ENCODE data around the gene SP3. TPM values are rescaled to one million over a fixed set of nuclear protein-coding genes. Genes with fewer than 3 reads are reported as not detected.
A peak's percentile ranks its signal among the peaks of the same experiment; 100 is the strongest.

SP3 gene
- total RNA-seq, 1 donor from 2014 or later: 119 TPM

DNA sequence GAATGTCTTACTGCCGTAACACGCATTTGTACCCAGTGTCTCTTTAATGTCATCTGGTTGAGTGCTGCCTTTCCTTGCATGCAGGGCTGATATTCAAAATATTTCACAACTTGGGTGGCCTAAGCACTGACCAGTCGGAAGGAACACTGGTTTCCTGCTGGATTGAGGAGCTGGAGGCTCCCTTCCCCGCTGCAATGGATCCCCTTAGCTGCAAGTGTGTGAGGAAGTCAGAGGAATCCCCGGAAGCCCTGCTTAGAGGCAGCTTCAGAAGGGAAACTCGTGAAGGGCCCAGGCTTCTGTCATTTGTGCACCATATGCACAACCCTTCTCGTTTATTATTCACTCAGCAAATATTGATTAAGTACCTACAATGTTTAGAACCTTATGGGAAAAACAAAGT is 33.2 kb upstream of the SP3 start:
- H3K4me1 ChIP-seq: peaks cover 23% of the 10 kb centered on the region
- TF ChIP-seq POLR2A (IDR thresholded peaks at IDR 0.05) (no peak), POLR2AphosphoS5 (IDR thresholded peaks at IDR 0.05; ENCODE audit: insufficient read depth in 1 of 2, low read depth in 1 of 2) (no peak)
- TF ChIP-seq, protein P1, sequence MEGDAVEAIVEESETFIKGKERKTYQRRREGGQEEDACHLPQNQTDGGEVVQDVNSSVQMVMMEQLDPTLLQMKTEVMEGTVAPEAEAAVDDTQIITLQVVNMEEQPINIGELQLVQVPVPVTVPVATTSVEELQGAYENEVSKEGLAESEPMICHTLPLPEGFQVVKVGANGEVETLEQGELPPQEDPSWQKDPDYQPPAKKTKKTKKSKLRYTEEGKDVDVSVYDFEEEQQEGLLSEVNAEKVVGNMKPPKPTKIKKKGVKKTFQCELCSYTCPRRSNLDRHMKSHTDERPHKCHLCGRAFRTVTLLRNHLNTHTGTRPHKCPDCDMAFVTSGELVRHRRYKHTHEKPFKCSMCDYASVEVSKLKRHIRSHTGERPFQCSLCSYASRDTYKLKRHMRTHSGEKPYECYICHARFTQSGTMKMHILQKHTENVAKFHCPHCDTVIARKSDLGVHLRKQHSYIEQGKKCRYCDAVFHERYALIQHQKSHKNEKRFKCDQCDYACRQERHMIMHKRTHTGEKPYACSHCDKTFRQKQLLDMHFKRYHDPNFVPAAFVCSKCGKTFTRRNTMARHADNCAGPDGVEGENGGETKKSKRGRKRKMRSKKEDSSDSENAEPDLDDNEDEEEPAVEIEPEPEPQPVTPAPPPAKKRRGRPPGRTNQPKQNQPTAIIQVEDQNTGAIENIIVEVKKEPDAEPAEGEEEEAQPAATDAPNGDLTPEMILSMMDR (IDR thresholded peaks at IDR 0.05): no peak
- no peaks in the 10 kb centered on the region for H3K36me3 ChIP-seq
- intact Hi-C loops (cut with DNase I): no loop called here
- no peaks in the 10 kb centered on the region for H3K9me3 ChIP-seq
- no peaks in the 10 kb centered on the region for H3K27me3 ChIP-seq
- no peak overlapping the region for H3K4me3 ChIP-seq
- no peak for DNase-seq (ENCODE audit: extremely low spot score in 2 of 2)
- peak overlapping the region; percentile 65 for H3K27ac ChIP-seq

DNA sequence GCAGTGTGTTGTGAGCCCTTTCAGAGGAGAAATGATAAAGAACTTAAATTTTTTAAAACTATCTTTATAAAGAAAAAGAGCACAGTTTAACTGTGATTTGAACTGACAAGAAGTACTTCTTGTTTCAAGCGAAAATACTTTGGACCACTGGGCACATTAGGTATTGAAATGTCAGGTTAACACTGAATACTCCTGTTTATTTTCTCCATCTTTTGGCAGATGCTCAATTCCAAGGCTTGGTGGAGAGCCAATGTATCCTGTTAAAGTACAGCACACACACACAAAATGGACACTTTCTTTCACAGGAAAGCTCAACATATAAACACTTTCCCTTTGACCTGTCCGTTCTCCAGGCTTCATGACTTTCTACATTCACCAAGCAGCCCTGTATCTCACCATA is 32.6 kb upstream of the SP3 start:
- Histone ChIP-seq H3K4me3 (no peak overlapping the region), H3K4me1 (peaks cover 24% of the 10 kb centered on the region), H3K27me3 (no peaks in the 10 kb centered on the region), H3K27ac (peak overlapping the region; percentile 65), H3K9me3 (no peaks in the 10 kb centered on the region), H3K36me3 (no peaks in the 10 kb centered on the region)
- TF ChIP-seq, protein P1 (IDR thresholded peaks at IDR 0.05): no peak
- TF ChIP-seq POLR2A (IDR thresholded peaks at IDR 0.05) (no peak), POLR2AphosphoS5 (IDR thresholded peaks at IDR 0.05; ENCODE audit: insufficient read depth in 1 of 2, low read depth in 1 of 2) (no peak)
- intact Hi-C loops (cut with DNase I): no loop called here
- DNase-seq (ENCODE audit: extremely low spot score in 2 of 2): no peak

- peaks cover 29% of the 10 kb centered on the region for H3K4me1 ChIP-seq
- DNase-seq (ENCODE audit: extremely low spot score in 2 of 2): peak in 1 of 2 donors; percentile 96
- H3K36me3 ChIP-seq: no peaks in the 10 kb centered on the region
- no peaks in the 10 kb centered on the region for H3K9me3 ChIP-seq
- H3K27me3 ChIP-seq: no peaks in the 10 kb centered on the region
- H3K27ac ChIP-seq: peak overlapping the region; percentile 65
- TF ChIP-seq POLR2A (IDR thresholded peaks at IDR 0.05) (no peak), POLR2AphosphoS5 (IDR thresholded peaks at IDR 0.05; ENCODE audit: insufficient read depth in 1 of 2, low read depth in 1 of 2) (peak; percentile 37 to 64)
- TF ChIP-seq, protein P1 (IDR thresholded peaks at IDR 0.05): no peak
- no peak overlapping the region for H3K4me3 ChIP-seq
- intact Hi-C loops (cut with DNase I): no loop called here
Measured at GRCh38 chr2:173997269-173997668, 32.1 kb upstream of the SP3 start.

DNA sequence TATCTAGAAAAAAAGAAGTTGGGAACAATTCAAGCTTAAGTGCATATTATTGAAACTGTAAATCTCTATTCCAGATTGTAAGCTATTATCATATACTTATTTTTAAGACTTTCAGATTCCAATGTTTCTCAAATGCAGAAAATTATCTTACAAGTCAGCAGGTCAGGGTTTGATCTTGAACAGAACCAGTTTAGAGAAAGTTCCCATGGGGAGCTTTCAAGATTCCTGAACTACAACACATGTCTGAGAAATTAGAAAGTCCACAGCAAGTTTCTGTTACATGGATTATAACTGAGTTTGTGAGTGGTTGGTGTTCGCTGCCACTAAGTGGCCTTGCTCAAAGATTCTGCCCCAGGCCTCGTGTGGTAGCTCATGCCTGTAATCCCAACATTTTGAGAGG is 31.6 kb upstream of the SP3 start:
- no peaks in the 10 kb centered on the region for H3K27me3 ChIP-seq
- H3K4me1 ChIP-seq: peaks cover 34% of the 10 kb centered on the region
- no peaks in the 10 kb centered on the region for H3K36me3 ChIP-seq
- peak overlapping the region; percentile 65 for H3K27ac ChIP-seq
- TF ChIP-seq, protein P1 (IDR thresholded peaks at IDR 0.05): no peak
- TF ChIP-seq POLR2AphosphoS5 (IDR thresholded peaks at IDR 0.05; ENCODE audit: insufficient read depth in 1 of 2, low read depth in 1 of 2): no peak
- no peak for TF ChIP-seq POLR2A (IDR thresholded peaks at IDR 0.05)
- no peaks in the 10 kb centered on the region for H3K9me3 ChIP-seq
- no peak for DNase-seq (ENCODE audit: extremely low spot score in 2 of 2)
- H3K4me3 ChIP-seq: no peak overlapping the region
- intact Hi-C loops (cut with DNase I): no loop called here

- H3K27ac ChIP-seq: no peak overlapping the region
- H3K36me3 ChIP-seq: no peaks in the 10 kb centered on the region
- DNase-seq (ENCODE audit: extremely low spot score in 2 of 2): no peak
- no peak overlapping the region for H3K4me3 ChIP-seq
- H3K9me3 ChIP-seq: no peaks in the 10 kb centered on the region
- intact Hi-C loops (cut with DNase I): no loop called here
- no peak for TF ChIP-seq POLR2AphosphoS5 (IDR thresholded peaks at IDR 0.05; ENCODE audit: insufficient read depth in 1 of 2, low read depth in 1 of 2)
- TF ChIP-seq, protein P1 (IDR thresholded peaks at IDR 0.05): no peak
- no peak for TF ChIP-seq POLR2A (IDR thresholded peaks at IDR 0.05)
- no peaks in the 10 kb centered on the region for H3K27me3 ChIP-seq
- H3K4me1 ChIP-seq: peaks cover 51% of the 10 kb centered on the region
Measured at GRCh38 chr2:173993459-173993858, 28.3 kb upstream of the SP3 start.
